Stomach (tissue), 9 donors: ENCODE measurements around the gene EIF2B2. TPM values are rescaled to one million over a fixed set of nuclear protein-coding genes. Genes with fewer than 3 reads are reported as not detected.

Source experiments
- DNase-seq, 2 donors: peaks; one replicate each; pipeline versions ENCODE4 v3.0.0 to v3.0.0-alpha.2; 2013 to 2019
- H3K27ac ChIP-seq, 5 donors: fragments of 200-600 bp in 4 of 5; sonication (generic) in 4 of 5; one replicate each; pipeline ENCODE4 v1.5.1; 2013 to 2019; ENCODE audit warnings: mild to moderate bottlenecking in 1 of 5, moderate library complexity in 1 of 5
- H3K27me3 ChIP-seq, 3 donors: fragments of 200-600 bp; sonication (generic); one replicate each; pipeline ENCODE4 v1.5.1; 2017 to 2019; ENCODE audit warnings: mixed run types in 1 of 3
- H3K36me3 ChIP-seq, 4 donors: fragments of 200-600 bp; sonication (generic); 1 replicate in 3 of 4; 2 replicates in 1 of 4; pipeline ENCODE4 v1.5.1; 2016 to 2019
- H3K4me1 ChIP-seq, 4 donors: fragments of 200-600 bp; sonication (generic); one replicate each; pipeline ENCODE4 v1.5.1; 2016 to 2019
- H3K4me3 ChIP-seq, 4 donors: fragments of 200-600 bp; sonication (generic) in 3 of 4; one replicate each; pipeline ENCODE4 v1.5.1; 2016 to 2019; ENCODE audit warnings: mild to moderate bottlenecking in 1 of 4
- H3K9me3 ChIP-seq, 4 donors: fragments of 200-600 bp; sonication (generic); one replicate each; pipeline ENCODE4 v1.5.1; 2016 to 2019
- EP300 ChIP-seq: sonication (generic); formaldehyde crosslinking; IDR thresholded peaks from one replicate; pipeline ENCODE4 v1.6.1; 2017; ENCODE audit warnings: antibody characterized with exemption
- POLR2A ChIP-seq, 4 donors: fragments of 450-650 bp; IDR thresholded peaks; one replicate each; pipeline ENCODE4 v1.6.1; 2016; ENCODE audit warnings: antibody characterized with exemption in 4 of 4, control low read depth in 2 of 4, mild to moderate bottlenecking in 1 of 4, moderate library complexity in 1 of 4
- POLR2AphosphoS5 ChIP-seq, 3 donors: sonication (generic); formaldehyde crosslinking; IDR thresholded peaks; one replicate each; pipeline ENCODE4 v1.6.1; 2016; ENCODE audit warnings: antibody characterized with exemption in 3 of 3
- WGBS, 5 donors: extraction: QIAGEN DNeasy Blood & Tissue Kit in 3 of 5; methylation state at CpG; one replicate each; pipeline versions ENCODE4 v1.1.5 to v1.1.7; 2013 to 2018; 5-methylcytosine and 5-hydroxymethylcytosine counted together
- intact Hi-C: fragments of 100-400 bp; cut with DNase I; formaldehyde crosslinking; loops from one replicate; pipeline ENCODE4 v1.15.1; 2023; ENCODE audit warnings: low total_unique reads
- polyA plus RNA-seq, 3 donors: library from polyadenylated mRNA; stranded (reverse); fragments of 200-250 nt; gene quantifications; one replicate each; pipeline ENCODE4 v1.2.3, GENCODE V29; 2013
- total RNA-seq, 5 donors: library from RNA; depleted of rRNA; stranded (reverse); fragments of >200 nt; gene quantifications; one replicate each; pipeline versions ENCODE4 v1.1.0 to v1.2.3, GENCODE V29; 2014 to 2016
- TF ChIP-seq, protein P1 (sequence below), 7 experiments: fragments of 450-650 bp in 4 of 7; fragments of 200-600 bp in 3 of 7; sonication (generic) in 3 of 7; IDR thresholded peaks; one replicate each; pipeline ENCODE4 v1.5.1; 2016 to 2019; ENCODE audit warnings: antibody characterized with exemption in 7 of 7, control low read depth in 2 of 7, mild to moderate bottlenecking in 1 of 7
- donor health status: healthy with polysubstance abuse.
- donor health status: Bipolar disorder and iron deficiency.
- donor health status: healthy.

The EIF2B2 gene
- total and polyA plus RNA-seq, 8 donors: 5.8 to 182 (median 27.7) TPM

DNA sequence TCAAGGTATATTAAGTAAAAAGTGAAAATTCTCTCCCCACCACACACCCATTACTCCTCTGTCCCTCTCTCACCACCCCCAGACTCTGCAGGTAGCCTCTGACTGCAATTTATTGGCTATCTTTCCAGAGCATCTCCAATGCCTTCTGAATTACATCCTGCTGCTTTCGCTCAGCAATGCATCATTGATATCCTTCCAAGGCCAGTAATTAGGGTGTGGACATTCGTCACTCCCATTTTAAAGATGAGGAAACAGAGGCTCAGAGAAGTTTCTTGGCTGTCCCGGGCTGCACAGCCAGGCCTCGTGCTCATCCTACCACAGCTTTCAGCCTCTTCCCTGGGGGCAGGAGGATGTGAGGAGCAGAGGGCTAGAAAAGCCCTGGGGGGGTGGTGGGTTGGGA, 23.7 kb upstream of the EIF2B2 start:
- Histone ChIP-seq H3K4me3 (no peak overlapping the region), H3K36me3 (no peaks in the 10 kb centered on the region), H3K27ac (no peak overlapping the region), H3K4me1 (peaks cover 0 to 18% (median 2%) of the 10 kb centered on the region in 4 donors), H3K9me3 (no peaks in the 10 kb centered on the region), H3K27me3 (no peaks in the 10 kb centered on the region)
- TF ChIP-seq EP300 (no peak), POLR2A (IDR thresholded peaks at IDR 0.05) (no peak), POLR2AphosphoS5 (IDR thresholded peaks at IDR 0.05) (no peak)
- TF ChIP-seq, protein P1, sequence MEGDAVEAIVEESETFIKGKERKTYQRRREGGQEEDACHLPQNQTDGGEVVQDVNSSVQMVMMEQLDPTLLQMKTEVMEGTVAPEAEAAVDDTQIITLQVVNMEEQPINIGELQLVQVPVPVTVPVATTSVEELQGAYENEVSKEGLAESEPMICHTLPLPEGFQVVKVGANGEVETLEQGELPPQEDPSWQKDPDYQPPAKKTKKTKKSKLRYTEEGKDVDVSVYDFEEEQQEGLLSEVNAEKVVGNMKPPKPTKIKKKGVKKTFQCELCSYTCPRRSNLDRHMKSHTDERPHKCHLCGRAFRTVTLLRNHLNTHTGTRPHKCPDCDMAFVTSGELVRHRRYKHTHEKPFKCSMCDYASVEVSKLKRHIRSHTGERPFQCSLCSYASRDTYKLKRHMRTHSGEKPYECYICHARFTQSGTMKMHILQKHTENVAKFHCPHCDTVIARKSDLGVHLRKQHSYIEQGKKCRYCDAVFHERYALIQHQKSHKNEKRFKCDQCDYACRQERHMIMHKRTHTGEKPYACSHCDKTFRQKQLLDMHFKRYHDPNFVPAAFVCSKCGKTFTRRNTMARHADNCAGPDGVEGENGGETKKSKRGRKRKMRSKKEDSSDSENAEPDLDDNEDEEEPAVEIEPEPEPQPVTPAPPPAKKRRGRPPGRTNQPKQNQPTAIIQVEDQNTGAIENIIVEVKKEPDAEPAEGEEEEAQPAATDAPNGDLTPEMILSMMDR (IDR thresholded peaks at IDR 0.05): no peak
- WGBS, 5 donors: 75 to 91% (median 87%) methylated on average over 4 of the region's 4 CpGs
- DNase-seq: no peak
- intact Hi-C loops: no loop called here

- Histone ChIP-seq H3K4me3 (no peak overlapping the region), H3K27ac (no peak overlapping the region), H3K36me3 (no peaks in the 10 kb centered on the region), H3K9me3 (no peaks in the 10 kb centered on the region), H3K27me3 (no peaks in the 10 kb centered on the region), H3K4me1 (peaks cover 0 to 11% (median 0%) of the 10 kb centered on the region in 4 donors)
- 69 to 77% (median 72%) methylated on average over 20 to 23 of the region's 23 CpGs for WGBS, 5 donors
- TF ChIP-seq EP300: no peak
- TF ChIP-seq POLR2AphosphoS5 (IDR thresholded peaks at IDR 0.05): no peak
- TF ChIP-seq POLR2A (IDR thresholded peaks at IDR 0.05): no peak
- TF ChIP-seq, protein P1 (IDR thresholded peaks at IDR 0.05): no peak
- DNase-seq: peak in 1 of 2 donors; percentile 63
- intact Hi-C loops: no loop called here
Measured at GRCh38 chr14:74979442-74980397, 23.0 kb upstream of the EIF2B2 start.

DNA sequence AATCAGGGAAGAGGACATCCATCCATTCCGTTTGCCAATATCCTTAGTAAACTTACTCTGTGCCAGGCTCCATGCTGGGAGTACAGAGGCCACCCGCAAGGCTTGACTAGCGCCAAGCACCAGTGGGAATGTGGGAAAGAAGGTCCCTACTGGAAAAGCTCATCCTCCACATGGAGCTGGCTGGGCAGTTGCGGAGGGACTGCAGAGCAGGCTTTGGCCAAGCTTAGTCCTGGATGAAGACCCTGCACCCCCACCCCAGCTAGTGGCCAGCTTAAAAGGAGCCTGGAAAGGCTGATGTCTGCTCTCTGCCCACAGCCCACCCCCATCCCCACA, 22.4 kb upstream of the EIF2B2 start:
- Histone ChIP-seq H3K36me3 (no peaks in the 10 kb centered on the region), H3K27me3 (no peaks in the 10 kb centered on the region), H3K9me3 (no peaks in the 10 kb centered on the region), H3K4me3 (no peak overlapping the region), H3K4me1 (peaks cover 0 to 9% (median 0%) of the 10 kb centered on the region in 4 donors), H3K27ac (no peak overlapping the region)
- no peak for DNase-seq
- WGBS, 5 donors: 82 to 89% (median 87%) methylated on average over 3 to 4 of the region's 4 CpGs
- TF ChIP-seq EP300: no peak
- TF ChIP-seq, protein P1 (IDR thresholded peaks at IDR 0.05): no peak
- no peak for TF ChIP-seq POLR2A (IDR thresholded peaks at IDR 0.05)
- TF ChIP-seq POLR2AphosphoS5 (IDR thresholded peaks at IDR 0.05): no peak
- intact Hi-C loops: no loop called here

DNA sequence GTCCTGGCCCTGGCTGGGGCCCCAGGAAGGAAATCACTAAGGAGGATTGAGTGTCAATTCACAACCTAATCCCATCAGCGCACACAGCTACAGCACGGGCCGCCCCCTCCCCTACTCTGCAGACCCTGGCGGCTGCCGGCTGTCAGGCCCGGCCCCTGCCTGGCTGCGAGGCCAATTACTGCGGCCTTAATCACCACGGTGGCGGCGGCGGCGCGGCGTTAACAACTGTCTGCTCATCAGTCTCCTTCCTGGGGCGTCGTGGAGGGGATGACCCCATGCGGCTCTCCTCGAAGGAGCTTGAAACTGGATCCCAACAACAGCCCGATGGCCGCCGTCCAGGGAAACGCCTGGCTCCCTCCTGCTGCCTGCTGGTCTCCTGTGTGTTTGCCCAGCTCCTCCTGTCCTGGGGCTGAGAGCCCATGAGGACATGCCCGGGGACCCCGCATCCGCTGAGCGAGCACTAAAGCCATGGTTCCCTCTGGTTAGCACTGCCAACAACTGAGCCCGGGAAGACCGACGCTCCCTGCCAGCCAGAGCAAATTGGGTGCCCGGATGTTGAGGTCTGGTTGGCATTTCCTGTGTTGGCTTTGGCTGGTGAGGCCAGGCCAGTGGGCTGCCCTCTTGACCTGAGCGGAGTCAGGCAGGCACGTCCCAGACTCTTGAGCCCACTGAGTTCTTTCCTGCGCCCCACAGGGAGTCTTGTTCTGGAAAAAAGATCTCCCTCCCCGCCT, 21.8 kb upstream of the EIF2B2 start:
- intact Hi-C loops: no loop called here
- Histone ChIP-seq H3K4me3 (no peak overlapping the region), H3K27me3 (no peaks in the 10 kb centered on the region), H3K36me3 (no peaks in the 10 kb centered on the region), H3K9me3 (no peaks in the 10 kb centered on the region), H3K27ac (no peak overlapping the region), H3K4me1 (peaks cover 0 to 9% (median 0%) of the 10 kb centered on the region in 4 donors)
- TF ChIP-seq, protein P1 (IDR thresholded peaks at IDR 0.05): no peak
- TF ChIP-seq POLR2A (IDR thresholded peaks at IDR 0.05): no peak
- TF ChIP-seq POLR2AphosphoS5 (IDR thresholded peaks at IDR 0.05): no peak
- no peak for TF ChIP-seq EP300
- peak in 1 of 2 donors; percentile 60 for DNase-seq
- WGBS, 5 donors: 53 to 61% (median 57%) methylated on average over 7 to 35 of the region's 35 CpGs
